SK-N-SH treated with all-trans-retinoic acid at 6 μM for 48 hours (cell line): ENCODE results near the gene DPT.

Source experiments
- CREB5 ChIP-seq: fragments of 250-450 bp; sonication (Bioruptor Pico); IDR thresholded peaks from 2 replicates; pipeline ENCODE4 v1.5.1; 2020; ENCODE audit warnings: low read depth, mild to moderate bottlenecking, moderate library complexity
- PATZ1 ChIP-seq: fragments of 250-450 bp; sonication (Bioruptor Pico); IDR thresholded peaks from 2 replicates; pipeline ENCODE4 v1.8.0; 2020; ENCODE audit warnings: mild to moderate bottlenecking, moderate library complexity, borderline replicate concordance
- RARB ChIP-seq: fragments of 250-450 bp; sonication (Bioruptor Pico); IDR thresholded peaks from 2 replicates; pipeline ENCODE4 v1.8.0; 2021; ENCODE audit warnings: mild to moderate bottlenecking, moderate library complexity
- TCF4 ChIP-seq: fragments of 250-450 bp; sonication (Bioruptor Pico); IDR thresholded peaks from 2 replicates; pipeline ENCODE4 v1.8.0; 2021; ENCODE audit warnings: mild to moderate bottlenecking, moderate library complexity, borderline replicate concordance
- TOX ChIP-seq: fragments of 250-450 bp; sonication (Bioruptor Pico); IDR thresholded peaks from 2 replicates; pipeline ENCODE4 v1.8.0; 2021; ENCODE audit warnings: mild to moderate bottlenecking, moderate library complexity, borderline replicate concordance
- TSHZ2 ChIP-seq: fragments of 250-450 bp; sonication (Bioruptor Pico); IDR thresholded peaks from 2 replicates; pipeline ENCODE4 v1.5.0; 2020; ENCODE audit warnings: mild to moderate bottlenecking, moderate library complexity
- ZFP3 ChIP-seq: fragments of 250-450 bp; sonication (Bioruptor Pico); IDR thresholded peaks from 2 replicates; pipeline ENCODE4 v1.5.0; 2020; ENCODE audit warnings: mild to moderate bottlenecking, moderate library complexity
- ZNF70 ChIP-seq: fragments of 450-650 bp; formaldehyde crosslinking; IDR thresholded peaks from 2 replicates; pipeline ENCODE4 v1.5.0; 2020; ENCODE audit warnings: mild to moderate bottlenecking, moderate library complexity
- ZNF8 ChIP-seq: fragments of 450-650 bp; formaldehyde crosslinking; IDR thresholded peaks from 2 replicates; pipeline ENCODE4 v1.5.0; 2020; ENCODE audit warnings: mild to moderate bottlenecking, moderate library complexity

- TF ChIP-seq PATZ1 (CRISPR knock-in tag) (no peak), TSHZ2 (CRISPR knock-in tag) (no peak), TOX (no peak), CREB5 (CRISPR knock-in tag) (no peak), RARB (no peak), ZNF70 (no peak), ZFP3 (CRISPR knock-in tag) (no peak), TCF4 (CRISPR knock-in tag) (no peak), ZNF8 (CRISPR knock-in tag) (no peak)
Measured at GRCh38 chr1:168755800-168756418, 26.9 kb upstream of the DPT start.
